A549 (cell line): ENCODE results near the gene ITGA11. TPM values are rescaled to one million over a fixed set of nuclear protein-coding genes. Genes with fewer than 3 reads are reported as not detected.
A peak's percentile ranks its signal among the peaks of the same experiment; 100 is the strongest.

Experiments used
- ATAC-seq, 2 experiments: fragments of 200-7000 bp in 1 of 2; fragments of >200 bp in 1 of 2; cut with Nextera tagmentation in 1 of 2; cut with Tn5 transposase in 1 of 2; 3 replicates each; pipeline versions ENCODE4 v1.8.0 to v1.9.1; 2018 to 2020; ENCODE audit warnings: mild to moderate bottlenecking in 1 of 2, moderate library complexity in 1 of 2
- CTCF ChIA-PET: fragments of 300-600 bp; sonication (Branson Sonifier 250); formaldehyde crosslinking; extraction: SDS; loops from one replicate; lab custom pipeline; 2021; ENCODE audit warnings: antibody characterized with exemption, inconsistent platforms; lab: Yijun Ruan, JAX
- POLR2A ChIA-PET: fragments of 350-600 bp; formaldehyde crosslinking; extraction: SDS; loops from one replicate; lab custom pipeline; 2021; ENCODE audit warnings: antibody characterized with exemption, inconsistent platforms; lab: Yijun Ruan, JAX
- DNase-seq, 2 experiments: peaks; one replicate each; pipeline versions ENCODE4 v3.0.0 to v3.0.0-alpha.2; 2011 to 2016; ENCODE audit warnings: low read depth in 1 of 2, low spot score in 1 of 2
- FAIRE-seq: peaks from 2 replicates; lab custom pipeline; 2011; peaks lifted over from hg19 to GRCh38; lab: Jason Lieb, UNC
- H3K27ac ChIP-seq, 2 experiments: fragments of >200 bp; sonication (Bioruptor Twin); formaldehyde crosslinking; 3 replicates each; pipeline ENCODE4 v1.5.1; 2016 to 2017
- H3K4me1 ChIP-seq: fragments of >200 bp; sonication (Bioruptor Twin); formaldehyde crosslinking; 3 replicates; pipeline ENCODE4 v1.6.1; 2016
- H3K4me2 ChIP-seq: fragments of >200 bp; sonication (Bioruptor Twin); formaldehyde crosslinking; 3 replicates; pipeline ENCODE4 v1.6.1; 2016
- H3K4me3 ChIP-seq: fragments of >200 bp; sonication (Bioruptor Twin); formaldehyde crosslinking; 3 replicates; pipeline ENCODE4 v1.5.1; 2016
- H3K9me3 ChIP-seq: fragments of >200 bp; sonication (Bioruptor Twin); formaldehyde crosslinking; 3 replicates; pipeline ENCODE4 v1.6.1; 2016
- BHLHE40 ChIP-seq: IDR thresholded peaks from 2 replicates; pipeline ENCODE4 v1.6.1; 2012; ENCODE audit warnings: low read depth, low read length, inconsistent platforms
- CEBPB ChIP-seq, 2 experiments: fragments of >200 bp in 1 of 2; sonication (Bioruptor Twin) in 1 of 2; formaldehyde crosslinking in 1 of 2; IDR thresholded peaks; 2 replicates each; pipeline ENCODE4 v1.6.1; 2012 to 2016
- CHD2 ChIP-seq: fragments of 150-350 bp; IDR thresholded peaks from 2 replicates; pipeline ENCODE4 v1.6.1; 2014; ENCODE audit warnings: low read length; ENCODE audit not compliant: partially characterized antibody
- CHD4 ChIP-seq: fragments of 200-600 bp; sonication (generic); IDR thresholded peaks from 2 replicates; pipeline ENCODE4 v1.6.1; 2016; ENCODE audit warnings: antibody characterized with exemption, mild to moderate bottlenecking, borderline replicate concordance
- ESRRA ChIP-seq: fragments of 150-350 bp; IDR thresholded peaks from 2 replicates; pipeline ENCODE4 v1.6.1; 2014; ENCODE audit warnings: mild to moderate bottlenecking, low read length, borderline replicate concordance
- FOSB ChIP-seq: fragments of 250-450 bp; sonication (Bioruptor Pico); IDR thresholded peaks from 2 replicates; pipeline ENCODE4 v1.5.0; 2020; ENCODE audit warnings: mild to moderate bottlenecking, moderate library complexity
- HDAC2 ChIP-seq: fragments of 200-600 bp; sonication (generic); IDR thresholded peaks from 2 replicates; pipeline ENCODE4 v1.6.1; 2016
- HEYL ChIP-seq: fragments of 250-450 bp; sonication (Bioruptor Pico); IDR thresholded peaks from 2 replicates; pipeline ENCODE4 v1.8.0; 2021; ENCODE audit warnings: mild to moderate bottlenecking, moderate library complexity
- HOXB13 ChIP-seq: fragments of 250-450 bp; sonication (Bioruptor Pico); IDR thresholded peaks from 2 replicates; pipeline ENCODE4 v1.5.0; 2020; ENCODE audit warnings: low read depth, mild to moderate bottlenecking, moderate library complexity
- HOXB5 ChIP-seq: fragments of 250-450 bp; sonication (Bioruptor Pico); IDR thresholded peaks from 2 replicates; pipeline ENCODE4 v1.5.0; 2020; ENCODE audit warnings: mild to moderate bottlenecking, moderate library complexity
- JUNB ChIP-seq: fragments of >200 bp; sonication (Bioruptor Twin); formaldehyde crosslinking; IDR thresholded peaks from 2 replicates; pipeline ENCODE4 v1.6.1; 2016
- KDM5A ChIP-seq: fragments of 200-600 bp; sonication (generic); IDR thresholded peaks from 2 replicates; pipeline ENCODE4 v1.6.1; 2016; ENCODE audit warnings: antibody characterized with exemption, mild to moderate bottlenecking
- MAZ ChIP-seq: fragments of 150-350 bp; IDR thresholded peaks from 2 replicates; pipeline ENCODE4 v1.6.1; 2014; ENCODE audit warnings: antibody characterized with exemption, low read depth, low read length, borderline replicate concordance
- NFE2L2 ChIP-seq: fragments of 150-350 bp; conservative IDR thresholded peaks from 2 replicates; pipeline ENCODE4 v1.6.1; 2014; ENCODE audit warnings: low read length
- NPAS2 ChIP-seq: fragments of 250-450 bp; sonication (Bioruptor Pico); IDR thresholded peaks from 2 replicates; pipeline ENCODE4 v1.8.0; 2022; ENCODE audit warnings: mild to moderate bottlenecking, moderate library complexity, borderline replicate concordance
- POLR2AphosphoS2 ChIP-seq: conservative IDR thresholded peaks from 2 replicates; pipeline ENCODE4 v1.6.1; 2012; ENCODE audit warnings: low read length, improper control_type of control experiment, inconsistent platforms
- RAD21 ChIP-seq, 2 experiments: fragments of >200 bp in 1 of 2; sonication (Bioruptor Twin) in 1 of 2; formaldehyde crosslinking in 1 of 2; IDR thresholded peaks in 1 of 2; conservative IDR thresholded peaks in 1 of 2; 2 replicates in 1 of 2; 3 replicates in 1 of 2; pipeline ENCODE4 v1.6.1; 2012 to 2018; ENCODE audit warnings: inconsistent platforms in 1 of 2
- RCOR1 ChIP-seq: fragments of 150-350 bp; IDR thresholded peaks from 2 replicates; pipeline ENCODE4 v1.6.1; 2014; ENCODE audit warnings: antibody characterized with exemption, low read length, low read depth
- RFX5 ChIP-seq: fragments of 450-650 bp; IDR thresholded peaks from 2 replicates; pipeline ENCODE4 v1.7.1; 2014; ENCODE audit warnings: antibody characterized with exemption, mild to moderate bottlenecking, moderate library complexity
- TP53 ChIP-seq: fragments of 250-450 bp; sonication (Bioruptor Pico); IDR thresholded peaks from 2 replicates; pipeline ENCODE4 v1.5.0; 2021; ENCODE audit warnings: mild to moderate bottlenecking, moderate library complexity
- ZFP36 ChIP-seq: fragments of 450-650 bp; IDR thresholded peaks from 2 replicates; pipeline ENCODE4 v1.6.1; 2014; ENCODE audit warnings: borderline replicate concordance; ENCODE audit not compliant: partially characterized antibody
- WGBS: methylation state at CpG from one replicate; pipeline ENCODE4 v1.1.6; 2017; ENCODE audit errors: missing lambda C conversion rate; 5-methylcytosine and 5-hydroxymethylcytosine counted together
- polyA plus RNA-seq, 4 experiments: library from polyadenylated mRNA; depleted of rRNA in 3 of 4; stranded (reverse); fragments of >200 nt; fragmentation: RNase III in 1 of 4; extraction: RNeasy Plus Mini Kit Qiagen cat#74134 plus additional on column Dnase treatment in 1 of 4; gene quantifications; 2 replicates in 3 of 4; 3 replicates in 1 of 4; pipeline ENCODE4 v1.2.3, GENCODE V29; 2011 to 2017
- TF ChIP-seq, protein P1 (sequence below): fragments of 450-650 bp; IDR thresholded peaks from 2 replicates; pipeline ENCODE4 v1.6.1; 2014; ENCODE audit warnings: antibody characterized with exemption
- TF ChIP-seq, protein P2 (sequence below): IDR thresholded peaks from 2 replicates; pipeline ENCODE4 v1.6.1; 2012
- TF ChIP-seq, protein P3 (sequence below): IDR thresholded peaks from 2 replicates; pipeline ENCODE4 v1.6.1; 2012
- TF ChIP-seq, protein P4 (sequence below): fragments of 250-450 bp; sonication (Bioruptor Pico); IDR thresholded peaks from 2 replicates; pipeline ENCODE4 v1.5.0; 2021; ENCODE audit warnings: mild to moderate bottlenecking, moderate library complexity, borderline replicate concordance
- TF ChIP-seq, protein P5 (sequence below): fragments of >200 bp; sonication (Bioruptor Twin); formaldehyde crosslinking; IDR thresholded peaks from 3 replicates; pipeline ENCODE4 v1.6.1; 2016

The ITGA11 gene
- polyA plus RNA-seq, 2 of the 4 experiments (the other 2 are of a cell fraction), result 8.3 to 17.2 TPM

DNA sequence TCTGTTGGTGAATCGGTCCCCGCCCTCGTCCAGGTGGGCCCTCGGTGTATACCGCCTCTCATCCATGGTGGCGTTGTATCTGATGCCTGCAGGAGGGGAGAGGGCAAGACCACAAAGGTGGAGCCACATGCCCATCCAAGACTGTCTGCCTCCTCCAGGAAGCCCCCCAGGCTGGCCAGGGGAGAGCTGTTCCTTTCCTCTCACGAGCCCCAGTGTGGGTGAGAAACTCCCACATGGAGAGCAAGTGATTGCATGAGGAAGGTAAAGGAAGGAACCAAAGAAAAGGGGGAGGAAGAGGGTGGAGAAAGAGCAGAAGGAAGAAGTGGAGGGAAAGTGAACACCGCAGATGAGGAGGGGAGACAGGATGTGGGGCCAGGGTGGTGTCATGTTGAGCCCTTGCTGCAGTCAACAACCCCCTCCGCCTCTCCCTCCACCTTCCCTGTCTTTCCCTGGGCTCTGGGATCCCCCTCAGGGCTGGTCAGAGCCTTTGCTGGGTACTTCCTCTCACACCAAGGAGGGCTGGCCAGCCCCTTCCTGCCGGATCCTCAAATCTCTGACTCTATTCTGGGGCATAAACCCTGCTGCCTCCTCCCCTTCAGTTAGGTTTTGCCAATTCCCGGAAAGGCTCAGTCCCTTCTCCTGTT, 105.1 kb downstream of the ITGA11 start:
- DNase-seq, result no peak
- Histone ChIP-seq H3K4me3 (no peak overlapping the region), H3K9me3 (no peaks in the 10 kb centered on the region)
- CTCF ChIA-PET, result interaction anchor here (0.7 kb wide), 1 partner anchor 91 kb away, joined by 3 read pairs; no protein-coding TSS in a partner anchor
- peak; percentile 47 for TF ChIP-seq ZFP36
- no peak for TF ChIP-seq POLR2AphosphoS2
- TF ChIP-seq, all 56 proteins: peak for 1
- POLR2A ChIA-PET, result no interaction called here
- ATAC-seq (no peak), FAIRE-seq (no peak)
- WGBS, result 73% methylated on average over 11 of the region's 11 CpGs
- no peak overlapping the region for H3K4me2 ChIP-seq
- no peaks in the 10 kb centered on the region for H3K4me1 ChIP-seq
- no peak overlapping the region for H3K27ac ChIP-seq

DNA sequence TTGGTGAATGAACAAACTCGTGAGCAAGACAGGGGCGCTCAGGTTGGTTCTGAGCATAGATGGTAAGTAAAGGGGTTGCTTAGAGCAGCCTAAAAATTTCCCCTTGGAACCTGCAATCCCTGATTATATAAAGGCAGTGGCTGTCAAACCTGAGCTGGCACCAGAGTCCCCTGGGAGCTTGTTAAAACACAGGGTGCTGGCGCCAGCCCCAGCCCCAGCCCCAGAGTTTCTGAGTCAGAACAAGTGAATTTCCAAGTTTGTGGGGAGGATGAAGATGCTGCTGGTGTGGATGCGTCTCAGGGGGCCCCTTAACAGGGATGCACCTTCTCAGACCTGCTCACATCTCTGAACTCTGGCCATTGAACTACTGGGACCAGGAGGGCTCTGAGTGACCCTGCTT, 106.2 kb downstream of the ITGA11 start:
- no peak overlapping the region for H3K27ac ChIP-seq
- no peak overlapping the region for H3K4me3 ChIP-seq
- WGBS, result 60% methylated on average over 4 of the region's 4 CpGs
- TF ChIP-seq TP53 (no peak), HEYL (CRISPR knock-in tag) (no peak), CEBPB (IDR thresholded peaks at IDR 0.05) (no peak), HDAC2 (no peak), NPAS2 (no peak), HOXB5 (CRISPR knock-in tag) (no peak)
- TF ChIP-seq, protein P1, sequence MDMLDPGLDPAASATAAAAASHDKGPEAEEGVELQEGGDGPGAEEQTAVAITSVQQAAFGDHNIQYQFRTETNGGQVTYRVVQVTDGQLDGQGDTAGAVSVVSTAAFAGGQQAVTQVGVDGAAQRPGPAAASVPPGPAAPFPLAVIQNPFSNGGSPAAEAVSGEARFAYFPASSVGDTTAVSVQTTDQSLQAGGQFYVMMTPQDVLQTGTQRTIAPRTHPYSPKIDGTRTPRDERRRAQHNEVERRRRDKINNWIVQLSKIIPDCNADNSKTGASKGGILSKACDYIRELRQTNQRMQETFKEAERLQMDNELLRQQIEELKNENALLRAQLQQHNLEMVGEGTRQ, result no peak
- TF ChIP-seq, protein P2, sequence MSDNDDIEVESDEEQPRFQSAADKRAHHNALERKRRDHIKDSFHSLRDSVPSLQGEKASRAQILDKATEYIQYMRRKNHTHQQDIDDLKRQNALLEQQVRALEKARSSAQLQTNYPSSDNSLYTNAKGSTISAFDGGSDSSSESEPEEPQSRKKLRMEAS, result no peak
- DNase-seq (no peak), ATAC-seq (0 out of 6 replicates have a peak, but pooled peaks of 1 of the 2 experiments have one; percentile 14), FAIRE-seq (no peak)
- POLR2A ChIA-PET, result no interaction called here
- H3K4me2 ChIP-seq, result no peak overlapping the region
- CTCF ChIA-PET, result interaction anchor here (0.6 to 3.7 kb wide), 8 partner anchors 9 to 73 kb away, joined by 3 to 14 read pairs (median 4); no protein-coding TSS in a partner anchor
- no peaks in the 10 kb centered on the region for H3K4me1 ChIP-seq
- H3K9me3 ChIP-seq, result no peaks in the 10 kb centered on the region

DNA sequence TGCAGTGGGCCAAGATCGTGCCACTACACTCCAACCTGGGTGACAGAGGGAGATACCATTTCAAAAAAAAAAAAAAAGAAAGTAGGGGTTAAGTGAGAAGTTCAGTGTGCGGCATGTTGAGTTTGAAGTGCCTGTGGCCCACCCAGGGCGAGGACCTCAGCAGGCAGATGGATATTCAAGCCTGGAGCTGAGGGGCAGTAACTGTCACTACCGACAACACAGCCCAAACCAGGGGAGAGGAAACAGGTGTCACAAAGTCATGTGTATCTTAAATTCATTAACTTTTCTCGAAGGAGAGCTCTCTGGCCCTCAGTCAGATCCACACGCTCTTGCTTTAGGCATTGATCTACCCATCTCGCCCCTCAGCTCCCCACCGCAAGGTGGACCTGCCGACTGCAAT, 109.2 kb downstream of the ITGA11 start:
- ChIA-PET CTCF (interaction anchor here (1.3 to 4.5 kb wide), 7 partner anchors 8 to 227 kb away, joined by 4 to 14 read pairs (median 7); no protein-coding TSS in a partner anchor), POLR2A (no interaction called here)
- ATAC-seq (no peak), DNase-seq (no peak), FAIRE-seq (no peak)
- Histone ChIP-seq H3K4me1 (no peaks in the 10 kb centered on the region), H3K4me3 (no peak overlapping the region), H3K9me3 (no peaks in the 10 kb centered on the region), H3K4me2 (no peak overlapping the region), H3K27ac (no peak overlapping the region)
- WGBS, result 66% methylated on average over 9 of the region's 9 CpGs
- TF ChIP-seq BHLHE40 (no peak), HEYL (CRISPR knock-in tag) (no peak), NFE2L2 (no peak), MAZ (no peak), CHD2 (no peak), CEBPB (IDR thresholded peaks at IDR 0.05) (no peak), KDM5A (no peak), JUNB (no peak), RCOR1 (no peak), CHD4 (no peak), HOXB13 (CRISPR knock-in tag) (no peak), HDAC2 (no peak), RAD21 (conservative IDR thresholded peaks at IDR 0.05 in 1 of 2, IDR thresholded peaks at IDR 0.05 in 1 of 2) (no peak), ESRRA (no peak), RFX5 (no peak), FOSB (CRISPR knock-in tag) (no peak)
- TF ChIP-seq, protein P2, result no peak
- TF ChIP-seq, protein P3, sequence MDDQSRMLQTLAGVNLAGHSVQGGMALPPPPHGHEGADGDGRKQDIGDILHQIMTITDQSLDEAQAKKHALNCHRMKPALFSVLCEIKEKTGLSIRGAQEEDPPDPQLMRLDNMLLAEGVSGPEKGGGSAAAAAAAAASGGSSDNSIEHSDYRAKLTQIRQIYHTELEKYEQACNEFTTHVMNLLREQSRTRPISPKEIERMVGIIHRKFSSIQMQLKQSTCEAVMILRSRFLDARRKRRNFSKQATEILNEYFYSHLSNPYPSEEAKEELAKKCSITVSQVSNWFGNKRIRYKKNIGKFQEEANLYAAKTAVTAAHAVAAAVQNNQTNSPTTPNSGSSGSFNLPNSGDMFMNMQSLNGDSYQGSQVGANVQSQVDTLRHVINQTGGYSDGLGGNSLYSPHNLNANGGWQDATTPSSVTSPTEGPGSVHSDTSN, result no peak
- TF ChIP-seq, protein P4, sequence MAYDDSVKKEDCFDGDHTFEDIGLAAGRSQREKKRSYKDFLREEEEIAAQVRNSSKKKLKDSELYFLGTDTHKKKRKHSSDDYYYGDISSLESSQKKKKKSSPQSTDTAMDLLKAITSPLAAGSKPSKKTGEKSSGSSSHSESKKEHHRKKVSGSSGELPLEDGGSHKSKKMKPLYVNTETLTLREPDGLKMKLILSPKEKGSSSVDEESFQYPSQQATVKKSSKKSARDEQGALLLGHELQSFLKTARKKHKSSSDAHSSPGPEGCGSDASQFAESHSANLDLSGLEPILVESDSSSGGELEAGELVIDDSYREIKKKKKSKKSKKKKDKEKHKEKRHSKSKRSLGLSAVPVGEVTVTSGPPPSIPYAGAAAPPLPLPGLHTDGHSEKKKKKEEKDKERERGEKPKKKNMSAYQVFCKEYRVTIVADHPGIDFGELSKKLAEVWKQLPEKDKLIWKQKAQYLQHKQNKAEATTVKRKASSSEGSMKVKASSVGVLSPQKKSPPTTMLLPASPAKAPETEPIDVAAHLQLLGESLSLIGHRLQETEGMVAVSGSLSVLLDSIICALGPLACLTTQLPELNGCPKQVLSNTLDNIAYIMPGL (CRISPR knock-in tag), result no peak
- TF ChIP-seq, protein P5, sequence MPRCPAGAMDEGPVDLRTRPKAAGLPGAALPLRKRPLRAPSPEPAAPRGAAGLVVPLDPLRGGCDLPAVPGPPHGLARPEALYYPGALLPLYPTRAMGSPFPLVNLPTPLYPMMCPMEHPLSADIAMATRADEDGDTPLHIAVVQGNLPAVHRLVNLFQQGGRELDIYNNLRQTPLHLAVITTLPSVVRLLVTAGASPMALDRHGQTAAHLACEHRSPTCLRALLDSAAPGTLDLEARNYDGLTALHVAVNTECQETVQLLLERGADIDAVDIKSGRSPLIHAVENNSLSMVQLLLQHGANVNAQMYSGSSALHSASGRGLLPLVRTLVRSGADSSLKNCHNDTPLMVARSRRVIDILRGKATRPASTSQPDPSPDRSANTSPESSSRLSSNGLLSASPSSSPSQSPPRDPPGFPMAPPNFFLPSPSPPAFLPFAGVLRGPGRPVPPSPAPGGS, result no peak
- TF ChIP-seq, all 56 proteins: peak for 0
